NCI-H446 treated with DMSO at 0.1 percent for 48 hours (cell line): Measurements from ENCODE around the gene AKR1C3.
"Not testable (repeated sequence)": the region's sequence is repeated elsewhere in the genome, so short reads cannot be mapped to it uniquely, and the experiment has no call there.

Experiments used
- DNase-seq: peaks from one replicate; lab custom pipeline; 2025; lab: John Stamatoyannopoulos, UW

The AKR1C3 gene

DNA sequence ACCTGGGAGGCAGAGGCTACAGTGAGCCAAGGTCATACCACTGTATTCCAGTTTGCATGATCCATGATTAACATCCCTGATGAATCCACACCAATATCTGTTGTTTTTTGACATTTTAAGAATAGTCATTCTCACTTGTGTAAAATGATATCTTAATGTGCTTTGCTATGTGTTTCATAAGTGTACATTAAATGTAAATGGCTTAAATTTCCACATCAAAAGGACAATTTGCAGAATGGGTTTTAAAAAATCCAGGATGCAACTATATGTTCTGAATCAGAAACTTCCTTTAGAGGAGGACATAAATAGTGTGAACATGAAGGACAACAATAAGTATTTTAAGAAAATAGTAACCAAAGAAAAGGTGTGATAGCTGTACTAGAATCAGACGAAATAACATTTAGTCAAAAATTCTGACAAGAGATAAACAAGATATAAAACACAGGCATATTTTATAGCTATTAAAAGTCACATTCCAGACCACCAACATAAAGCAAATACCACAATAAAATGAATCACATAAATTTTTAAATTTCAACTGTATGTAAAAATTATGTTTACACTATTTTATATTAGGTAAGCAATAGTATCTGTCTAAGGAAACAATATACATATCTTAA, 42.4 kb downstream of the AKR1C3 start:
- DNase-seq = no peak

DNA sequence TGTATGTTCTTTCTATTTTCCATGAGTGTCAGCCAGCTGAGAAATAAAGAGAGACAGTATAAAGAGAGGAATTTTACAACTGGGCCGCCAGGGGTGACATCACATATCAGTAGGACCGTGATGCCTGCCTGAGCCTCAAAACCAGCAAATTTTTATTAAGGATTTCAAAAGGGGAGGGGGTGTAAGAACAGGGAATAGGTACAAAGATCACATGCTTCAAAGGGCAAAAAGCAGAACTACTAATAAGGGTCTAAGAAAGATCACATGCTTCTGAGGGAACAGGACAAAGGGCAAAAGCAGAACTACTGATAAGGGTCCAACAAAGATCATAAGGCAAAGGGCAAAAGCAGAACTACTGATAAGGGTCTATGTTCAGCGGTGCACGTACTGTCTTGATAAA, 43.5 kb downstream of the AKR1C3 start:
- not testable (repeated sequence) for DNase-seq

GRCh38 chr10:5142199-5142598, 48.0 kb downstream of the AKR1C3 start:
- DNase-seq = no peak

DNA sequence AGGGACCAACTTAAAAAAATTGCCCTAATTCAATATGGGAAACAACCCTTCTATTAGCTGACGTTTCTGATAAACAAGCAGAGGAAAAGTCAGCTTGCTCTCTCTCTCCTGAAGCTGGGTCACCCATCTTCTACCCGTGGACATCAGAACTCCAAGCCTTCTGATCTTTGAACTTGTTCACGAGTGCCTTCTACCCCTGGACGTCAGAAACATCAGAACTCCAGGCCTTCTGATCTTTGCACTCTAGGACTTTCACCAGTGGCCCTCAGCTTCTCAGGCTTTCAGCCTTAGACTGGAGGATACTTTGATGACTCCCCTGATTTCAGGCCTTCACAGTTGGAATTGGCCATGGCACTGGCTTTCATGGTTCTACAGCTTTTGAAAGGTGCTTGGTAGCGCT, 48.9 kb downstream of the AKR1C3 start:
- no peak for DNase-seq

GRCh38 chr10:5146920-5147254, 52.7 kb downstream of the AKR1C3 start:
- no peak for DNase-seq

- no peak for DNase-seq
These were observed 53.2 kb downstream of the AKR1C3 start for GRCh38 chr10:5147255-5147980.

- no peak for DNase-seq
These were observed 53.9 kb downstream of the AKR1C3 start for GRCh38 chr10:5147981-5148677.

DNA sequence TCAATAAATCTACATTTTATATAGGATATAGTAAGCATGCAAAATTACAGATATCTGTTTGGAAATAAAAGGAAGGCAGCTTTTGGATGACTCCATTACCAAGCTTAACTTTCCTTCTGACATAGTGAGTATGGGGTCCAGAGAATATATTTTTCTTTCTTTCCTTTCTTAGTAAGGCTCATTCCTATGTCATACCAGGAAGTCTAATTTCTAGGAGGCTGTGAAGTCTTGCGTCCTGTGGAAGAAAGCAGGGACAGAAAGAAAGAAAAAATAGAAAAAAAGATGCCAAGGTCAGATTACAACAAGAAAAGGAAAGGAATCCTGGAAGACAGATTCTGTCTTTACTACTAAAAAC, 54.4 kb downstream of the AKR1C3 start:
- DNase-seq = no peak

DNA sequence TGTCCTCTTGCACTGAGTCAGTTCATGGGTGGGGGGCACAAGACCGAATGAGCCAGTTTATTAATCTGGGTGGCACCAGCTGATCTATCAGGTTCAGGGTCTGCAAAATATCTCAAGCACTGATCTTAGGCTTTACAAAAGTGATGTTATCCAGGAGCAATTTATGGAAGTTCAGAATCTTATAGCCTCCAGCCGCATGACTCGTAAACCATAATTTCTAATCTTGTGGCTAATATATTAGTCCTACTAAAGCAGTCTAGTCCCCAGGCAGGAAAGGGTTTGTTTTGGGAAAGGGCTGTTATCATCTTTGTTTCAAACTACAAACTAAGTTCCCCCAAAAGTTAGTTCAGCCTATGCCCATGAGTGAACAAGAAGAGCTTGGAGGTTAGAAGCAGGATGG, 56.9 kb downstream of the AKR1C3 start:
- DNase-seq = no peak

DNA sequence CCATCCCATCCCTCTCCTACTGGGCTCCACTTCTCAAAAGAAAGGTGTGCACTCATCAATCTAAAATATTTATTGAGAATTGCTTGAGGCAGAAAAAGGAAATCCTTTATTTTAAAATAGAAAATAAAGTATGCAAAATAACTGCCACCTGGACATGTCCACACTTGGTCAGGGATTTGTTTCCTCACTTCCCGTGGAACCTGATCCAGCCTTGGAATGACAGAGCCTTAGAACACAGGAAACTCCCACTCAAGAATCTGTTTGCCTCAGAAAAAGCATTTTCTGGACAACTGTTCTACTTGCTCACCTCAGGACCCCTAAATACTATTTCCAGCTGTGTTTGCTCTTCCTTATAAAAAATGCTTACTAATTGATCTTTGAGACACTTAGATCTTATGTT, 61.7 kb downstream of the AKR1C3 start:
- no peak for DNase-seq
